Upper lobe of right lung (tissue), 1 donor: ENCODE measurements around the gene PTPRCAP. TPM values are rescaled to one million over a fixed set of nuclear protein-coding genes. Genes with fewer than 3 reads are reported as not detected.
"Not testable (repeated sequence)": the region's sequence is repeated elsewhere in the genome, so short reads cannot be mapped to it uniquely, and the experiment has no call there.

ENCODE experiments used
- ATAC-seq: fragments of 200-7000 bp; cut with Tn5 transposase; one replicate; pipeline ENCODE4 v1.9.1; 2020; ENCODE audit warnings: mild to moderate bottlenecking, moderate library complexity
- DNase-seq: peaks from one replicate; pipeline ENCODE4 v3.0.0-alpha.2; 2020
- H3K27ac ChIP-seq: fragments of 200-600 bp; one replicate; pipeline ENCODE4 v1.8.0; 2022
- H3K27me3 ChIP-seq: fragments of 200-600 bp; one replicate; pipeline ENCODE4 v1.8.0; 2022; ENCODE audit warnings: mild to moderate bottlenecking
- H3K36me3 ChIP-seq: fragments of 200-600 bp; one replicate; pipeline ENCODE4 v1.8.0; 2022
- H3K4me1 ChIP-seq: fragments of 200-600 bp; one replicate; pipeline ENCODE4 v1.8.0; 2022
- H3K4me3 ChIP-seq: fragments of 200-600 bp; one replicate; pipeline ENCODE4 v1.8.0; 2022; ENCODE audit warnings: mild to moderate bottlenecking
- H3K9me3 ChIP-seq: fragments of 200-600 bp; one replicate; pipeline ENCODE4 v1.8.0; 2022
- CTCF ChIP-seq: fragments of 200-600 bp; IDR thresholded peaks from one replicate; pipeline ENCODE4 v1.8.0; 2022; ENCODE audit warnings: antibody characterized with exemption
- intact Hi-C: fragments of 100-400 bp; cut with DNase I; formaldehyde crosslinking; loops from one replicate; pipeline ENCODE4 v1.11.0; 2022
- total RNA-seq: library from RNA; stranded (reverse); fragmentation: NEBNext Ultra II Directional; extraction: Animal tissue kit (Norgen Biotek cat#: 25700); gene quantifications from one replicate; pipeline ENCODE4 v1.2.1, GENCODE V29; 2021
- donor health status: DM: no; HTN: yes; CAD: no; lungs with severe emphysema.

Gene PTPRCAP
- total RNA-seq, 1 donor from 2014 or later, result 17.7 TPM

- intact Hi-C loops, result no loop called here
- H3K27ac ChIP-seq, result no peak overlapping the region
- no peak overlapping the region for H3K4me3 ChIP-seq
- H3K9me3 ChIP-seq, result no peaks in the 10 kb centered on the region
- peaks cover 17% of the 10 kb centered on the region for H3K4me1 ChIP-seq
- no peak for DNase-seq
- no peaks in the 10 kb centered on the region for H3K27me3 ChIP-seq
- H3K36me3 ChIP-seq, result peaks cover 42% of the 10 kb centered on the region
- no peak for ATAC-seq
- no peak for TF ChIP-seq CTCF
Observed at GRCh38 chr11:67429722-67430121, 7.8 kb downstream of the PTPRCAP start.

DNA sequence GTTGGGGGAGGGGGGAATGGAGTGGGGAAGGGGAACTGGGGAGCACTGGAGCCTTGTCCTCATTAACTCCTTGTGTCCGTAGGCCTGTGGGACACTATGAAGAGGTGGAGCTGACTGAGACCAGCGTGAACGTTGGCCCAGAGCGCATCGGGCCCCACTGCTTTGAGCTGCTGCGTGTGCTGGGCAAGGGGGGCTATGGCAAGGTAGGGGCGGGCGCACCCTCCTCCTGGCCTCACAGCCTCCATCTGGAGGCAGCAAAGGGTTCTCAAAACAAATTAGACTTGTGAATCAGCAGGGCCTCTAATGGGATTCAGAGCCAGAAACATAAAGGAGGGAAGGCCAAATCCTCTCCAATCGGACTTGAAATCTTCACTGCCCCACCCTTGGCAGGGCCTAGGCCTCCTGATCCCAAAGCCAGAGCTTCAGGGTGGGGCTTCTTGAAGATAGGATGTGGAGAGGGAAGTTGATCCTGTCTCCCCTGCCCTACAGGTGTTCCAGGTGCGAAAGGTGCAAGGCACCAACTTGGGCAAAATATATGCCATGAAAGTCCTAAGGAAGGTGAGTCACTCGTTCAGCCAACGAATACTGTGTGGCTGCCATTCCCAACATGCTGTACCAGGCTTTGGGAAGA, 8.3 kb downstream of the PTPRCAP start:
- no peaks in the 10 kb centered on the region for H3K9me3 ChIP-seq
- peaks cover 17% of the 10 kb centered on the region for H3K4me1 ChIP-seq
- peak overlapping the region; percentile 88 for H3K4me3 ChIP-seq
- no peaks in the 10 kb centered on the region for H3K27me3 ChIP-seq
- H3K27ac ChIP-seq, result peak overlapping the region; percentile 92
- no peak for ATAC-seq
- no peak for DNase-seq
- peaks cover 36% of the 10 kb centered on the region for H3K36me3 ChIP-seq
- intact Hi-C loops, result no loop called here
- TF ChIP-seq CTCF, result no peak

DNA sequence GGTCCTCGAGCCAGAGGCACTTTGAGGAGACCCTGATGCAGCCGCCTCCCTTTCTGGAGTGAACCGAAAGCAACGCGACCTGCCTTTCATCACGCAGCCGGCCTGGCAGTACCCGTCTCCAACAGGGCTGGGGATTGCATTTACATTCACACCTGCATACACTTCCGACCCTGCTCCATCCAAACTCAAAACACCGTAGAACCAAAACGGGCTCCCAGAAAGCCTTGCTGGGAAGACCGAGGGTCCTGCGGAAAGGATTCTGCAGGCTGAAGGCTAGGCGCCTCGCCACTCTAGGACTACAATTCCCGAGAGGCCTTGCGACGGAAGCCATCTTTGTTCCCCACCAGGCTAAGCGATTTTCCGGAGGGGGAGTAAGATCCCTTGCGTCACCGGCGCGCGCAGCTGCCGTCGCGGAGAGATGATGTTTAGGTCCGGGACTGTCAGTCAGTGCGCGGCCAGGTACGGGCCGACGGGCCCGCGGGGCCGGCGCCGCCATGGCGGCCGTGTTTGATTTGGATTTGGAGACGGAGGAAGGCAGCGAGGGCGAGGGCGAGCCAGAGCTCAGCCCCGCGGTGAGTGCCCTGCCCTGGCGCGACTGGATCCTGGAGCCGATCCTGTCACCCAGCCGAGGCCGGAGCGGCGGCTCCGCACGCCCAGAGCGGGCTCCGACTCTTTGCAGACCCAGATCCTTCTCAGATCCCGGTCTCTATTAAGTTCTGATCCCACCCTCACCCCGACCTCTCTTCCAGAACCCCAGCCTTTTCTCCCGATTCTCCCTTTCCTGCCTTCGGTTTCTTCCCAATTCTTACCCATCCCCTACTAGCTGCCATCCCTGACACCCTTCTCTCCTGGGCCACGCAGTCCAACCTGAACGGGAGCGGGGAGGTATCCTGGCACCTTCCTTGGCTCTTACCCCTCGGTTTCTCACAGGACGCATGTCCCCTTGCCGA, 9.2 kb downstream of the PTPRCAP start, which contains the start of gene RPS6KB2:
RPS6KB2 (plus strand) TSS at position 443 of the 950 bp plus-strand sequence; CDS start at position 495, 52 bp downstream.
- intact Hi-C loops, result no loop called here
- peaks cover 17% of the 10 kb centered on the region for H3K4me1 ChIP-seq
- DNase-seq, result peak; percentile 99

GRCh38 chr11:67427364-67427859, 10.1 kb downstream of the PTPRCAP start:
- ATAC-seq, H3K9me3 ChIP-seq, DNase-seq, H3K27me3 ChIP-seq, intact Hi-C loops: not testable (repeated sequence)
- H3K4me1 ChIP-seq, result peaks cover 17% of the 10 kb centered on the region
- peaks cover 19% of the 10 kb centered on the region for H3K36me3 ChIP-seq
- H3K27ac ChIP-seq, result peak overlapping the region; percentile 92
- H3K4me3 ChIP-seq, result peak overlapping the region; percentile 88

More for the DNA sequence above, 9.2 kb downstream of the PTPRCAP start, which contains the start of gene RPS6KB2:
- Histone ChIP-seq H3K36me3 (peaks cover 28% of the 10 kb centered on the region), H3K4me3 (peak within 1 kb of the TSS; percentile 88), H3K9me3 (no peaks in the 10 kb centered on the region), H3K27ac (peak within 1 kb of the TSS; percentile 92), H3K27me3 (no peaks in the 10 kb centered on the region)
- TF ChIP-seq CTCF, result no peak
- peak; percentile 96 for ATAC-seq

GRCh38 chr11:67423891-67424613, 13.4 kb downstream of the PTPRCAP start:
- H3K27me3 ChIP-seq, result no peaks in the 10 kb centered on the region
- H3K9me3 ChIP-seq, result no peaks in the 10 kb centered on the region
- no peaks in the 10 kb centered on the region for H3K36me3 ChIP-seq
- peaks cover 19% of the 10 kb centered on the region for H3K4me1 ChIP-seq
- DNase-seq (no peak), ATAC-seq (no peak)
- no peak overlapping the region for H3K4me3 ChIP-seq
- TF ChIP-seq CTCF, result no peak
- intact Hi-C loops, result no loop called here
- no peak overlapping the region for H3K27ac ChIP-seq
